HEK293 (cell line): ENCODE data around the gene NNMT.

ENCODE experiments used
- CTCF ChIA-PET: fragments of 350-600 bp; formaldehyde crosslinking; extraction: SDS; loops from one replicate; lab custom pipeline; 2021; ENCODE audit warnings: antibody characterized with exemption; lab: Yijun Ruan, JAX
- POLR2A ChIA-PET: fragments of 300-600 bp; formaldehyde crosslinking; extraction: SDS; loops from one replicate; lab custom pipeline; 2020; ENCODE audit warnings: antibody characterized with exemption, inconsistent platforms; lab: Yijun Ruan, JAX
- H3K27ac ChIP-seq: fragments of 200-500 bp; sonication (Bioruptor generic); 2 replicates; pipeline ENCODE4 v1.5.1; 2014; ENCODE audit warnings: low read depth, low read length, control low read depth, inconsistent platforms; ENCODE audit errors: extremely low read depth
- H3K36me3 ChIP-seq, 2 experiments: fragments of 200-500 bp in 1 of 2; sonication (Bioruptor generic) in 1 of 2; 1 replicate in 1 of 2; 2 replicates in 1 of 2; pipeline ENCODE4 v1.5.1; 2014 to 2017; ENCODE audit warnings: inconsistent platforms in 2 of 2, low read length in 2 of 2; ENCODE audit not compliant: control insufficient read depth in 2 of 2, insufficient read depth in 1 of 2
- H3K4me1 ChIP-seq: fragments of 200-500 bp; sonication (Bioruptor generic); 2 replicates; pipeline ENCODE4 v1.5.1; 2014; ENCODE audit warnings: mild to moderate bottlenecking, low read length, inconsistent platforms; ENCODE audit not compliant: control insufficient read depth, insufficient read depth
- H3K4me3 ChIP-seq: 2 replicates; pipeline ENCODE4 v1.5.1; 2011; ENCODE audit warnings: low read depth, mild to moderate bottlenecking, control low read depth, low read length, moderate library complexity
- H3K9me3 ChIP-seq: fragments of 200-500 bp; sonication (Bioruptor generic); 2 replicates; pipeline ENCODE4 v1.5.1; 2014; ENCODE audit warnings: low read depth, low read length, inconsistent platforms; ENCODE audit not compliant: control insufficient read depth, insufficient read depth
- BCL6B ChIP-seq: fragments of 450-650 bp; formaldehyde crosslinking; IDR thresholded peaks from 2 replicates; pipeline ENCODE4 v1.5.1; 2017; ENCODE audit warnings: missing biosample characterization, missing genetic modification characterization
- KLF17 ChIP-seq: fragments of 450-650 bp; formaldehyde crosslinking; IDR thresholded peaks from 2 replicates; pipeline ENCODE4 v1.5.1; 2016; ENCODE audit warnings: missing biosample characterization, missing genetic modification characterization
- RBAK ChIP-seq: fragments of 450-650 bp; formaldehyde crosslinking; IDR thresholded peaks from 2 replicates; pipeline ENCODE4 v1.5.1; 2016; ENCODE audit warnings: missing biosample characterization, missing genetic modification characterization
- ZBTB10 ChIP-seq: fragments of 450-650 bp; formaldehyde crosslinking; IDR thresholded peaks from 2 replicates; pipeline ENCODE4 v1.5.1; 2016; ENCODE audit warnings: missing biosample characterization, missing genetic modification characterization
- ZFP69B ChIP-seq: fragments of 450-650 bp; formaldehyde crosslinking; IDR thresholded peaks from 2 replicates; pipeline ENCODE4 v1.5.1; 2016; ENCODE audit warnings: missing biosample characterization, missing genetic modification characterization
- ZNF148 ChIP-seq: fragments of 450-650 bp; formaldehyde crosslinking; IDR thresholded peaks from 2 replicates; pipeline ENCODE4 v1.5.0; 2017; ENCODE audit warnings: missing biosample characterization, missing genetic modification characterization, borderline replicate concordance
- ZNF202 ChIP-seq: fragments of 450-650 bp; formaldehyde crosslinking; IDR thresholded peaks from 2 replicates; pipeline ENCODE4 v1.5.1; 2016; ENCODE audit warnings: missing biosample characterization, missing genetic modification characterization, borderline replicate concordance
- ZNF513 ChIP-seq: fragments of 450-650 bp; IDR thresholded peaks from 2 replicates; pipeline ENCODE4 v1.5.1; 2018; ENCODE audit warnings: missing biosample characterization, missing genetic modification characterization
- ZNF530 ChIP-seq: fragments of 450-650 bp; formaldehyde crosslinking; IDR thresholded peaks from 2 replicates; pipeline ENCODE4 v1.5.1; 2016; ENCODE audit warnings: low read depth, missing biosample characterization, missing genetic modification characterization
- ZNF544 ChIP-seq: fragments of 450-650 bp; formaldehyde crosslinking; IDR thresholded peaks from 2 replicates; pipeline ENCODE4 v1.5.0; 2017; ENCODE audit warnings: missing biosample characterization, missing genetic modification characterization
- ZNF561 ChIP-seq: fragments of 450-650 bp; IDR thresholded peaks from 2 replicates; pipeline ENCODE4 v1.5.1; 2018; ENCODE audit warnings: missing biosample characterization, missing genetic modification characterization, borderline replicate concordance
- ZNF600 ChIP-seq: fragments of 450-650 bp; formaldehyde crosslinking; IDR thresholded peaks from 2 replicates; pipeline ENCODE4 v1.5.1; 2016; ENCODE audit warnings: missing biosample characterization, missing genetic modification characterization
- ZNF610 ChIP-seq: fragments of 450-650 bp; formaldehyde crosslinking; IDR thresholded peaks from 2 replicates; pipeline ENCODE4 v1.5.1; 2016; ENCODE audit warnings: missing biosample characterization, missing genetic modification characterization, borderline replicate concordance
- ZNF677 ChIP-seq: fragments of 450-650 bp; IDR thresholded peaks from 2 replicates; pipeline ENCODE4 v1.5.0; 2018; ENCODE audit warnings: missing biosample characterization, mild to moderate bottlenecking, missing genetic modification characterization, moderate library complexity
- ZNF768 ChIP-seq: fragments of 450-650 bp; formaldehyde crosslinking; IDR thresholded peaks from 2 replicates; pipeline ENCODE4 v1.5.1; 2018; ENCODE audit warnings: missing biosample characterization, mild to moderate bottlenecking, missing genetic modification characterization
- ZSCAN18 ChIP-seq: fragments of 450-650 bp; formaldehyde crosslinking; IDR thresholded peaks from 2 replicates; pipeline ENCODE4 v1.5.1; 2016; ENCODE audit warnings: missing biosample characterization, missing genetic modification characterization
- ZXDB ChIP-seq: fragments of 450-650 bp; formaldehyde crosslinking; IDR thresholded peaks from 2 replicates; pipeline ENCODE4 v1.5.1; 2016; ENCODE audit warnings: missing biosample characterization, missing genetic modification characterization

Gene NNMT

GRCh38 chr11:114274637-114275036, 21.6 kb upstream of the NNMT start:
- Histone ChIP-seq H3K4me3 (no peak overlapping the region), H3K27ac (no peak overlapping the region), H3K36me3 (no peaks in the 10 kb centered on the region), H3K4me1 (no peaks in the 10 kb centered on the region), H3K9me3 (no peaks in the 10 kb centered on the region)
- POLR2A ChIA-PET: no interaction called here
- CTCF ChIA-PET: interaction anchor here (1.0 to 3.0 kb wide), 2 partner anchors 13 to 379 kb away, joined by 3 to 14 read pairs; no protein-coding TSS in a partner anchor
- no peak for TF ChIP-seq ZNF513 (tag by site-specific recombination)

GRCh38 chr11:114275280-114275679, 20.9 kb upstream of the NNMT start:
- H3K4me3 ChIP-seq: no peak overlapping the region
- TF ChIP-seq ZNF561 (tag by site-specific recombination) (no peak), ZNF202 (tag by site-specific recombination) (no peak), BCL6B (no peak), ZNF610 (tag by site-specific recombination) (no peak), ZNF530 (tag by site-specific recombination) (no peak), ZXDB (tag by site-specific recombination) (no peak)
- CTCF ChIA-PET: interaction anchor here (1.0 to 3.0 kb wide), 2 partner anchors 13 to 379 kb away, joined by 3 to 14 read pairs; no protein-coding TSS in a partner anchor
- no peak overlapping the region for H3K27ac ChIP-seq
- H3K36me3 ChIP-seq: no peaks in the 10 kb centered on the region
- H3K4me1 ChIP-seq: no peaks in the 10 kb centered on the region
- POLR2A ChIA-PET: no interaction called here
- H3K9me3 ChIP-seq: no peaks in the 10 kb centered on the region

GRCh38 chr11:114276077-114276476, 20.1 kb upstream of the NNMT start:
- Histone ChIP-seq H3K9me3 (no peaks in the 10 kb centered on the region), H3K4me3 (no peak overlapping the region), H3K4me1 (no peaks in the 10 kb centered on the region), H3K36me3 (no peaks in the 10 kb centered on the region), H3K27ac (no peak overlapping the region)
- POLR2A ChIA-PET: no interaction called here
- CTCF ChIA-PET: interaction anchor here (0.7 to 3.0 kb wide), 2 partner anchors 14 to 348 kb away, joined by 3 to 14 read pairs; no protein-coding TSS in a partner anchor
- TF ChIP-seq ZFP69B (tag by site-specific recombination) (no peak), ZNF544 (tag by site-specific recombination) (no peak), ZXDB (tag by site-specific recombination) (no peak), ZSCAN18 (tag by site-specific recombination) (no peak), KLF17 (tag by site-specific recombination) (no peak), ZBTB10 (tag by site-specific recombination) (no peak), RBAK (tag by site-specific recombination) (no peak), ZNF600 (tag by site-specific recombination) (no peak), ZNF148 (tag by site-specific recombination) (no peak), ZNF768 (tag by site-specific recombination) (no peak), ZNF677 (no peak)
